HG03460 (cell line): ENCODE measurements around the gene EGFR.
A peak's percentile ranks its signal among the peaks of the same experiment; 100 is the strongest.

Experiments
- ATAC-seq: cut with Tn5 transposase; IDR thresholded peaks from one replicate; pipeline ENCODE4 v1.9.1; 2021; ENCODE audit not compliant: unreplicated experiment

EGFR gene

DNA sequence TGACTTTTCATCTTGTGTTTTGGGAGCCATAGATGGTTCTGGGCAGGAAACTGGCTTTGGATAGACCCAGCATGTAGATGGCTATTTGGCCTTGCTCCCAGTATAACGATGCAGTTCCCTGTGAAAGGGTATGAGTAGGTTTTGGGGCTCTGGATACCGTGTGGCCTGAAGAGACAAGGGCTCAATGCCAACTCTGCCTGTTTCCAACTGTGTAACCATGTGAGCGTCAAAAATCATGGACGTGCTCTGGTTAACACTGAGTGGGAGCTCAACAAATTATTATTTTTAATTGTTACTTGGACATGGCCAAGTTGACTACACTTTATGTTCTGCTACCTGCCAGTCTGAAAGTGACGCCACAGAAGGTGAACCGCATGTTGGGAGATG lies 41.8 kb downstream of the EGFR start:
- ATAC-seq: no peak

- no peak for ATAC-seq
Measured at GRCh38 chr7:55061726-55062499, 43.1 kb downstream of the EGFR start.

GRCh38 chr7:55063061-55063460 lies 44.2 kb downstream of the EGFR start:
- ATAC-seq: no peak

DNA sequence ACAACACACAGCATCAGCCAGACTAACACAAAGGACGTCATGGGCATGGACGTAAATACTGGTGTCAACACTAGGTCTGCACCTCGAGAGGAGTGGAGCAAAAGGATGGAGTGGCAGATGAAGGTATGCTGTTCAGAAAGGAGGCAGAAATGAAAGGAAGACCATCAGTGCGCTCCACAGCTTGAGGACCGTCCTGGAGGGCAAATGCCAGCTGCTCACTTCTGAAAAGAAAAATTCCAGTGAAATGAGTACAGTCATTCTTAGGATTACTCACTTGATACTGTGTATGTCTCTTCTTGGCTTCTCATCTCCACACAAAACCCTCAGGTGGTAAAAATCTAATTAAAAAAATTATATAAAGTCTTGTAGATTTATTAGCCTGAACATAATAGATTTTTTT lies 44.8 kb downstream of the EGFR start:
- no peak for ATAC-seq

GRCh38 chr7:55065079-55065478 lies 46.3 kb downstream of the EGFR start:
- peak; percentile 46 for ATAC-seq

DNA sequence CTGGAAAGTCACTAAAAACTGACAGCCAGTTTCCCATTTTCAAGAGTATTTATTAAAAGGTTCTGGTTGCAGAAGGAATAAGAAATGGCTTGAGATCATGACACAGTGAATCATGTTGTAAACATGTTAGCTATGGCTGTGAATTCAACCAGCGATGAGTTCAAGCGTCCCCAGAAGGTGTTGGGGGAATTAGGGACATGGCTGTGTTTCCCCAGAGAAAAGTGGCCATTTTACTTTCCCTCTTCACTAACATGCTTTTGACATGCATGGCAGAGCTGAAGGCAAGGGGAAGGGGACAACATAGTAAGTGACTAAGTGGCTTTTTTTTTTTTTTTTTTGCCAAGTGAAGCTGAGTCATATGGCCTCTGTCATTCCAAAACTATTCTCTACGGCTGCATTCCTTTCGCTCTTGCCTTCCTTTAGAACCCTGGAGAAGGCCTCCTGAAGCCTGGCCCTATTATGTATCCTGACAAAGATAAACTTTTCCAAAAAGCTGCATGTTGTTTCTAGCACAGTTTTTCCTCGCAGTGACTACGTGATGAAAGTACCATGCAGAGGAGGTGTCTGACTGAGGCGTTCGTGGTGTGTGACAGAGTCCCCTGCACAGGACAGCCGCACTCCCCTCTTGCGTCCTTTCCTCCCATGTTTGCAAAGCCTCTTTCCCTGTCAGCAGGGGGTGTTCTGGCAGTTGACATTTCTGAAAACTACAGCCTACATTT lies 46.9 kb downstream of the EGFR start:
- ATAC-seq: no peak

- no peak for ATAC-seq
Measured at GRCh38 chr7:55066524-55066923, 47.7 kb downstream of the EGFR start.

DNA sequence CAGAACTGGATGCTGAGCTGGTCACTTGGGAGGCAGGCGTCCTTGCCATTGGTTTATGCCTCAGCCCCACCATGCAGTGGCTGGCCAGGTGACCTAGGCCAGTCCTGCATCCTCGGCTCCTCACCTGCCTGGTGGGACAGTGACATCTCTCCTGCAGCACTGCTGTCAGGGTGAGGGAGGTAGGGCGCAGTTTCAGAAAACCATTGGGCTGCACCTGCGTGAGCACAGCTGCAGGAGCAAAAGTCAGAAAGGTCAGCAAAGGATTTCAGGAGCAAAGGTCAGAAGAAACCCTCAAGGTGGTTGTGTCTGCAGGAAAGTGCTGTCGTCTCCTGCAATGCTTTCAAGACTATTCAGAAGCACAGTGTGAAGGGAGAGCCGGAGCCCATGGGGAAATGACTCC lies 48.1 kb downstream of the EGFR start:
- ATAC-seq: no peak

GRCh38 chr7:55067748-55068147 lies 48.9 kb downstream of the EGFR start:
- ATAC-seq: no peak

GRCh38 chr7:55069271-55069792 lies 50.5 kb downstream of the EGFR start:
- ATAC-seq: no peak

DNA sequence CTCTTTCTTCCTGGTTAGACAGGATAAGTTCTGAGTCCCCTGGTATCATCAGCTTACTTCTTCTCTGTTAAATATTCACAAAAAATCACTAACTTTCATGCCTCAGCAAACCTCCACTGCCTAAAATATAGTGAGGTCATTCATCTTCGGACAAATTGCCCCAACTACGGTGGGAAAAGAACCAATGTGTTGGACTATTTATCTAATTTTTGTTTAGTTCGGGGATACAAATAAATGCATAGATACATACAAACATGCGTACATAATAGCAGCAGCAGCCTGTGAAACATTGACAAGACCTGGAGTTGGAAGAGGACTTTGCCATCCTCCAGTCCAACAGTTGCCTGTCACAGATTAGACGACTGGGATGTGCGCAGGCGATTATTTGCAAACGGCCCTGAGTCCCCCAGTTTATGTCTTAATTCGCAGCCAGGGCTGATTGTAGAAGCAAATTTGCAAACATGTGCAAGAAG lies 51.5 kb downstream of the EGFR start:
- no peak for ATAC-seq

GRCh38 chr7:55070854-55071253 lies 52.0 kb downstream of the EGFR start:
- ATAC-seq: no peak

GRCh38 chr7:55071411-55072175 lies 52.8 kb downstream of the EGFR start:
- no peak for ATAC-seq

- no peak for ATAC-seq
Measured at GRCh38 chr7:55072251-55072650, 53.4 kb downstream of the EGFR start.

DNA sequence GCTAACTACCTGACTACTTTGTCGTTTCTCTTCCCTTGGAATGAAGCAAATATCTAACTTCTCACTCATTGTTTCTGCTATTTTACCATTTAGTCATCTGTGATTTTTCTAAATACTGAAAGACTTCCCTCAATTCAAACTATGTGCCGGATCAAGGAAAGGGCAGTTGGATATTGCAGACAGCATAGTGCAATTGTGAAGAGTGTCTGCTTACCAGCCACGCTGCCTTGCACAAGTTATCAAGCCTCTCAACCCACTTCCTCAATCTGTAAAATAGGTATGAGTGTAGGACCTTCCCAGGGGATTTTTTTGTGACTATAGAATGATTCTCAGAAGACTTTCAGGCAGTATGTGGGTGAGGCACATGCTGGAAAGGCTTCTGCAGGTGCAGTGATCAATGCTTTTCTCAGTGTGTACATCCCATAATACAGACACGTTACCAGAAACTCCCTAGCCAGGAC lies 54.3 kb downstream of the EGFR start:
- peak; percentile 53 for ATAC-seq

DNA sequence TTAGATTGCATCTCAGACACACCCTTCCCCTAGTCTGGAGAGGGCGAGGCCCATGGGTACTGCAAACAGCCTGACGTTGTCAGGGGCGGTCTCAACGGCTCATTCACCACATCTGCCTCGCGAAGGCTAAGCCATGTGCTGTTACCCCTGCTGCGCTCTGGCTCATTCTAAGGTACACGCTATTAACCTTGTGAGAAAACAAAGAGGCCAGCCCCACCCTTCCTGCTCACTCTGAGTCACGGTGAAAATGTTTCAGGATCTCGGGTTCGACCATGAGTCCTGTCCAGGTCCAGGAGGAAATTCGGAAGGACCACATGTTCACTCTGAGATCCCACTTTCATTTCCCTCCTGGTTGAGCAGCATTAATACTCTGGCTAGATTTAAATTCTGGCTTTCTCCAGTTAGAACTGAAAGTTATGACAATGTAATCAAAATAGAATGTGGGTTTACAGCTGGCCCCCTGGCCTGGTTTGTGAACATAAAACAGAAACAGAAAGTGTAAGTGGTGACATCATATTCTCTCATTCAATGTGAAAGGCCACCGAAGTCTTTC lies 55.2 kb downstream of the EGFR start:
- ATAC-seq: peak; percentile 88

GRCh38 chr7:55075464-55076021 lies 56.7 kb downstream of the EGFR start:
- no peak for ATAC-seq

DNA sequence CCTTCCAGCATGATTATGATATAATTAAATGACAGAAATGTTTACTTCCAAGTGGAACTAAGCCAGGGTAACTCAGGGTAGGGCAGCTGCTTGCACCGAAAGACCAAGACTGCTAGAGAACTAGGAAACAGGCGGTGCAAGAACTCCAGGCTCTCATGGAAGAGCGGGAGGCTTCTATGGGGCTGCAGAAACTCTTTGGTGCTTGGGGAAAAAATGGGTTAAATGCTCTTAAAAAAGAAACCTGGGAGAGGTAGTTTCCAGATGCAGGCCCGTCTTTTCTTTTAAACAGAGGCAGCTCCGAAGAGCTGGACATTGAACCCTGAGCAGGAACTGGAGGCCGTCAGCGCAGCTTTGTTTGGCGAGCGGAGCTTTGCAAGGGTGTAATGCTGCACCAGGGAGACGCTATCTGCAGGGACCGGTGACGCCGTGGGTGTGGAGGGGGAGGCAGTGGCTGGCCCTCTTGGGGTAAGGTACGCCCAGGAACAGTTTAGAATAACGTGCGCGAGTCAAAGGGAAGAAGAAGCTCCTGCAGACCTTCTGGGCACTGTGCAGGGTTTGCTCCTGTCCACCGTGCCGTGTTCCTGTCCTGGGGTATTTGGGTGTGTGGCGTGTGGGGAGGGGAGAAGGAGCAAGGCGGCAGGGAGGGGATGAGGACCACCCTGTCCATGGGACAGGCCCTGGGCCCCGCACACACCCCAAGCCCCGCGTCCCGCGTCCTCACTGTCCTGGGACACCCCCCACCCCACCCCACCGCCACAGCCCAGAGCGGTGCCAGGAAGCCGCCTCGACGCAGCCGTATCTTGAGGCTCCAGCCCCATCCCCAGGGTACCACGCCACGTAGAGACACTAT lies 59.0 kb downstream of the EGFR start:
- no peak for ATAC-seq

DNA sequence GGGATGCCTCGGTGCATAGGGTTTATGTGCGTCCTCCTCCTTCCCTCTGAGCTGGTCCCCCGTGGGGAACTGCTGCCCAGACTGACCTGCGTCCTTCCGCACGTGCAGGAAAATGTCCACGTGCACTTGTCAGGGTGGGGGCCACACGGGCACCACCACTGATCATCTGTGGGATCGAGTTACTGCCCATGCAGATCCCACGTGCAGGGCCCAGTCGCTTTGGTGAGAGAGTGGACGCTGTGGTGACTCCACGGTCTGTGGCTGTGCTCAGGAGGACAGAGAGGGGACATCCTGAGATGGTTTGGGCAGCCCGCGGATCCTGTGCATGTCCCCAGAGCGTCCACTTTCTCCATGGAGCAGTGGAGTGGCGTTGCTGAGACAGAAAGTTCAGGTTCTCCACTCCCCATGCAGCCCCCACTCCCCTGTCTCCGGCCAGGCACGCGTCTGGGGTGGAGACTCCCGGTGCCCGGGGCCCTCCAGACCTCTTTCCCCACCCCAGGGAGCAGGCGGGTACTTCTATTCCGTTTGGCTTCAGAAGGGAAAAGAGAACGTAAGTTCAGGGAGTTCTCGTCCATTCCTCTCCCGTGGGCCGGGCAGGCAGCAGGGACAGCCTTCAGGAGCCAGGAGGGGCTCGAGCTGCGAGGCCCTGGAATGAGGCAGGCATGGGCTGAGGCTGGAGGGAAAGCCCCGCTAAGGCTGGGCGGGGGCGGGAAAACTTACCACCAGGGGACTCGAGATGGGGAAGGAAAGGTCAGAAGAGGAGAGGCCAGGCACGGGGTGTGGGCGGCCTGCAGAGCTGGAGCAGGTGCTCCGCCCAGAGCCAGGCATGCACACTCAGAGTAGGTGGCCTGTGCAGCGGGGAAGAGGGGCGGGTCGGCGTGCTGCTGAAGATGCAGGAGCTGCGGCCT lies 59.9 kb downstream of the EGFR start:
- ATAC-seq: no peak
